Progenitor cell of endocrine pancreas (in vitro differentiated cells): ENCODE data around the gene KYAT1. TPM values are rescaled to one million over a fixed set of nuclear protein-coding genes. Genes with fewer than 3 reads are reported as not detected.

Experiments
- DNase-seq: peaks from one replicate; pipeline ENCODE4 v3.0.0; 2021; ENCODE audit warnings: low spot score; ENCODE audit not compliant: unreplicated experiment
- H3K27ac Mint-ChIP-seq: 2 replicates; pipeline ENCODE4 v1.8.0; 2021; ENCODE audit warnings: mild to moderate bottlenecking, moderate library complexity, mixed read lengths
- H3K27me3 Mint-ChIP-seq: 2 replicates; pipeline ENCODE4 v1.8.0; 2021; ENCODE audit warnings: mixed read lengths
- H3K36me3 Mint-ChIP-seq: 2 replicates; pipeline ENCODE4 v1.8.0; 2022; ENCODE audit warnings: mixed read lengths; ENCODE audit not compliant: insufficient read depth
- H3K4me1 Mint-ChIP-seq: 2 replicates; pipeline ENCODE4 v1.8.0; 2021; ENCODE audit warnings: low read depth, mixed read lengths
- H3K4me3 Mint-ChIP-seq: 2 replicates; pipeline ENCODE4 v1.8.0; 2021; ENCODE audit warnings: low read depth, mild to moderate bottlenecking, moderate library complexity, mixed read lengths
- H3K9me3 Mint-ChIP-seq: 2 replicates; pipeline ENCODE4 v1.8.0; 2021; ENCODE audit warnings: low read depth, mixed read lengths
- CTCF ChIP-seq: fragments of 200-600 bp; sonication (generic); IDR thresholded peaks from one replicate; pipeline ENCODE4 v1.5.0; 2021; ENCODE audit warnings: antibody characterized with exemption, mild to moderate bottlenecking; ENCODE audit not compliant: unreplicated experiment
- total RNA-seq: library from RNA; stranded (reverse); gene quantifications from 2 replicates; pipeline ENCODE4 v1.2.1, GENCODE V29; 2021

The KYAT1 gene
- total RNA-seq, 1 donor from 2014 or later = 11.7 TPM

GRCh38 chr9:128792134-128792533 lies 89.6 kb downstream of the KYAT1 start:
- DNase-seq = no peak
- Mint-ChIP-seq H3K4me1 (peaks cover 5% of the 10 kb centered on the region), H3K27ac (no peak overlapping the region), H3K27me3 (no peaks in the 10 kb centered on the region), H3K4me3 (no peak overlapping the region), H3K9me3 (no peaks in the 10 kb centered on the region), H3K36me3 (peaks cover 4% of the 10 kb centered on the region)
- no peak for TF ChIP-seq CTCF

- no peak overlapping the region for H3K4me3 Mint-ChIP-seq
- no peak for DNase-seq
Measured at GRCh38 chr9:128790536-128790935, 91.2 kb downstream of the KYAT1 start.

GRCh38 chr9:128788445-128788844 lies 93.3 kb downstream of the KYAT1 start:
- Mint-ChIP-seq H3K4me1 (peaks cover 5% of the 10 kb centered on the region), H3K27me3 (no peaks in the 10 kb centered on the region), H3K4me3 (peak overlapping the region; percentile 92), H3K36me3 (peaks cover 1% of the 10 kb centered on the region), H3K27ac (peak overlapping the region; percentile 45), H3K9me3 (no peaks in the 10 kb centered on the region)
- DNase-seq = no peak
- no peak for TF ChIP-seq CTCF

More at GRCh38 chr9:128790536-128790935, 91.2 kb downstream of the KYAT1 start:
- Mint-ChIP-seq H3K27ac (no peak overlapping the region), H3K4me1 (peaks cover 5% of the 10 kb centered on the region), H3K27me3 (no peaks in the 10 kb centered on the region), H3K36me3 (peaks cover 4% of the 10 kb centered on the region), H3K9me3 (no peaks in the 10 kb centered on the region)
- no peak for TF ChIP-seq CTCF

GRCh38 chr9:128787659-128788058 lies 94.1 kb downstream of the KYAT1 start:
- peaks cover 5% of the 10 kb centered on the region for H3K4me1 Mint-ChIP-seq
- no peak for TF ChIP-seq CTCF
- H3K36me3 Mint-ChIP-seq = peaks cover 1% of the 10 kb centered on the region
- H3K27ac Mint-ChIP-seq = peak overlapping the region; percentile 93
- H3K9me3 Mint-ChIP-seq = no peaks in the 10 kb centered on the region
- DNase-seq = no peak
- peak overlapping the region; percentile 92 for H3K4me3 Mint-ChIP-seq
- H3K27me3 Mint-ChIP-seq = no peaks in the 10 kb centered on the region

GRCh38 chr9:128786681-128787601 lies 94.8 kb downstream of the KYAT1 start, which contains the start of gene TBC1D13:
Gene TBC1D13 (plus strand): TSS chr9:128787253. CDS start chr9:128787354, 101 bp downstream.
- TF ChIP-seq CTCF = no peak
- peak; percentile 75 for DNase-seq

More at GRCh38 chr9:128786681-128787601, 94.8 kb downstream of the KYAT1 start, which contains the start of gene TBC1D13:
- peak within 1 kb of the TSS; percentile 92 for H3K4me3 Mint-ChIP-seq
- peaks cover under 1% of the 10 kb centered on the region for H3K36me3 Mint-ChIP-seq
- peak within 1 kb of the TSS; percentile 93 for H3K27ac Mint-ChIP-seq
- H3K9me3 Mint-ChIP-seq = no peaks in the 10 kb centered on the region
- peaks cover 5% of the 10 kb centered on the region for H3K4me1 Mint-ChIP-seq
- no peaks in the 10 kb centered on the region for H3K27me3 Mint-ChIP-seq
